Spleen (tissue), 7 donors: ENCODE measurements around the gene FBXO39.

Experiments used
- POLR2A ChIP-seq, 3 donors: fragments of 450-650 bp; IDR thresholded peaks; one replicate each; pipeline ENCODE4 v1.5.1; 2017; ENCODE audit warnings: antibody characterized with exemption in 3 of 3, mild to moderate bottlenecking in 1 of 3
- POLR2AphosphoS5 ChIP-seq, 3 donors: sonication (generic); formaldehyde crosslinking; IDR thresholded peaks; one replicate each; pipeline ENCODE4 v1.5.1; 2017; ENCODE audit warnings: antibody characterized with exemption in 3 of 3
- TF ChIP-seq, protein P1 (sequence below), 11 experiments: fragments of 200-600 bp in 7 of 11; fragments of 450-650 bp in 4 of 11; sonication (generic) in 4 of 11; IDR thresholded peaks in 8 of 11; conservative IDR thresholded peaks in 3 of 11; 1 replicate in 7 of 11; 2 replicates in 4 of 11; pipeline versions ENCODE4 v1.4.0 to v1.8.0; 2016 to 2021; ENCODE audit warnings: antibody characterized with exemption in 11 of 11, inconsistent platforms in 4 of 11, mild to moderate bottlenecking in 1 of 11
- donor health status: DM: no; HTN: no; CAD: no; lungs with moderate emphysema.
- donor health status: DM: no; HTN: no; CAD: no.
- donor health status: DM: no; HTN: no; CAD: no.

DNA sequence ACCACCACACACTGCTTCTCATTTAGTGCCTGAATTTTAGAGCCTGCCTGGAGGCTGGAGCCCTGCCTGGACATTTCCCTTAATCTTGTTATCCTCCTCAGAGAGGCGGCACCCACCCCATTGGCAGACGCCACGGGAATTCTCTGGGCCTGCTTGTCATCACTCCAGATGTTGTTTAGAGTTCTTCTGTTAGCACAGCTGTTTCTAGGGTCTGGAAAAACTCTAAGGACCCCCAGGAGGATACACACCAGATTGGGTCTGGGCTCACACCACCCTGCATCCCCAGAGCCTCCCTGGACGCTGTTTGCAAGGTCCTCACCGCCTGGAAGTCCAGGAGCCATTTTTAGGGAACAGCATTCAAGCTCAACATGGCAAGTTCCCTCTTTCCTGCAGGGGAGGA lies 20.7 kb upstream of the FBXO39 start:
- TF ChIP-seq POLR2A (IDR thresholded peaks at IDR 0.05) (no peak), POLR2AphosphoS5 (IDR thresholded peaks at IDR 0.05) (no peak)
- TF ChIP-seq, protein P1, sequence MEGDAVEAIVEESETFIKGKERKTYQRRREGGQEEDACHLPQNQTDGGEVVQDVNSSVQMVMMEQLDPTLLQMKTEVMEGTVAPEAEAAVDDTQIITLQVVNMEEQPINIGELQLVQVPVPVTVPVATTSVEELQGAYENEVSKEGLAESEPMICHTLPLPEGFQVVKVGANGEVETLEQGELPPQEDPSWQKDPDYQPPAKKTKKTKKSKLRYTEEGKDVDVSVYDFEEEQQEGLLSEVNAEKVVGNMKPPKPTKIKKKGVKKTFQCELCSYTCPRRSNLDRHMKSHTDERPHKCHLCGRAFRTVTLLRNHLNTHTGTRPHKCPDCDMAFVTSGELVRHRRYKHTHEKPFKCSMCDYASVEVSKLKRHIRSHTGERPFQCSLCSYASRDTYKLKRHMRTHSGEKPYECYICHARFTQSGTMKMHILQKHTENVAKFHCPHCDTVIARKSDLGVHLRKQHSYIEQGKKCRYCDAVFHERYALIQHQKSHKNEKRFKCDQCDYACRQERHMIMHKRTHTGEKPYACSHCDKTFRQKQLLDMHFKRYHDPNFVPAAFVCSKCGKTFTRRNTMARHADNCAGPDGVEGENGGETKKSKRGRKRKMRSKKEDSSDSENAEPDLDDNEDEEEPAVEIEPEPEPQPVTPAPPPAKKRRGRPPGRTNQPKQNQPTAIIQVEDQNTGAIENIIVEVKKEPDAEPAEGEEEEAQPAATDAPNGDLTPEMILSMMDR (IDR thresholded peaks at IDR 0.05 in 8 of 11, conservative IDR thresholded peaks at IDR 0.05 in 3 of 11) = no peak
